ENCODE measurements around the gene MLIP.

MLIP gene

DNA sequence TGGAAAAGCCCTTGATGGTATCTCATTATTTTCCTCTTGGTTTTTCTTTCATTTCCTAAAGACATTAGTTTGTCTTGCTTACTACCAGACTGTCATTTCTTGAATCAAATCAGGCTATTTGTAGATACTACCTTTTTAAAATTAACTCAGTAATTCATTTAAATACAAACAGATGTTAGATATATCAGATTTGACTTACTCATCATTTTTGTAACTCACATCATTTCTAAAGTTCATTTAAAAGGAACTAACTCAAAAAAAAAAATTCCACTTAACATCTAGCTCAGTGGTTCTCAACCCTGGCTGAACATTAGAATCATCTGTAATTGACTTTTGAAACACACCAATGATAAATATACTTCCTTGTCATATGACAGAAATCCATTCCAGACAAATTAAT is 148.8 kb downstream of the MLIP start:
- DNase-seq (ENCODE audit: low read depth in 2 of 2), result no peak
- no peak overlapping the region for H3K4me3 ChIP-seq (replicated peaks in 1 of 2; ENCODE audit: low read depth in 2 of 2, low read length in 2 of 2)
- TF ChIP-seq, protein P1, sequence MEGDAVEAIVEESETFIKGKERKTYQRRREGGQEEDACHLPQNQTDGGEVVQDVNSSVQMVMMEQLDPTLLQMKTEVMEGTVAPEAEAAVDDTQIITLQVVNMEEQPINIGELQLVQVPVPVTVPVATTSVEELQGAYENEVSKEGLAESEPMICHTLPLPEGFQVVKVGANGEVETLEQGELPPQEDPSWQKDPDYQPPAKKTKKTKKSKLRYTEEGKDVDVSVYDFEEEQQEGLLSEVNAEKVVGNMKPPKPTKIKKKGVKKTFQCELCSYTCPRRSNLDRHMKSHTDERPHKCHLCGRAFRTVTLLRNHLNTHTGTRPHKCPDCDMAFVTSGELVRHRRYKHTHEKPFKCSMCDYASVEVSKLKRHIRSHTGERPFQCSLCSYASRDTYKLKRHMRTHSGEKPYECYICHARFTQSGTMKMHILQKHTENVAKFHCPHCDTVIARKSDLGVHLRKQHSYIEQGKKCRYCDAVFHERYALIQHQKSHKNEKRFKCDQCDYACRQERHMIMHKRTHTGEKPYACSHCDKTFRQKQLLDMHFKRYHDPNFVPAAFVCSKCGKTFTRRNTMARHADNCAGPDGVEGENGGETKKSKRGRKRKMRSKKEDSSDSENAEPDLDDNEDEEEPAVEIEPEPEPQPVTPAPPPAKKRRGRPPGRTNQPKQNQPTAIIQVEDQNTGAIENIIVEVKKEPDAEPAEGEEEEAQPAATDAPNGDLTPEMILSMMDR (IDR thresholded peaks at IDR 0.05; ENCODE audit: low read depth, low read length), result no peak

DNA sequence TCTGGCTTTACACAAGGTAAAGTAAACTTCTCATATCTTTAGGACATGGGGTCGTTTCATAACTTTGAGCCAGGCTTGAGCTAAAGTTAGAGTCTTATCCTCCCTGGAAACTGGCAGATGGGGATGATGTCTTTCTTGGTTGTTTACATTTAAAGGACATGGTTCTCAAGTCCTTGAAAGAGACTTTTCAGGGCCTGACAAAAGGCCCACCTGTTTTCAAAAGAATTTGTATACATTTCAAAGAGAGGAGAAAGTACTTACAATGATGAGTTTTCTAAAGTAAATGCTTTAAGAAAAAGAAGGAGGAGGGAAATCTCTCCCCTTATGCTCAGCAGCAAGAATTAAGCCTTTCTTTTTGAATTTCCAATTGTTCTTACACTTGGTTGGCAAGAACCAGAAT is 151.3 kb downstream of the MLIP start:
- no peak overlapping the region for H3K4me3 ChIP-seq (replicated peaks in 1 of 2; ENCODE audit: low read depth in 2 of 2, low read length in 2 of 2)
- TF ChIP-seq, protein P1 (IDR thresholded peaks at IDR 0.05; ENCODE audit: low read depth, low read length), result no peak

DNA sequence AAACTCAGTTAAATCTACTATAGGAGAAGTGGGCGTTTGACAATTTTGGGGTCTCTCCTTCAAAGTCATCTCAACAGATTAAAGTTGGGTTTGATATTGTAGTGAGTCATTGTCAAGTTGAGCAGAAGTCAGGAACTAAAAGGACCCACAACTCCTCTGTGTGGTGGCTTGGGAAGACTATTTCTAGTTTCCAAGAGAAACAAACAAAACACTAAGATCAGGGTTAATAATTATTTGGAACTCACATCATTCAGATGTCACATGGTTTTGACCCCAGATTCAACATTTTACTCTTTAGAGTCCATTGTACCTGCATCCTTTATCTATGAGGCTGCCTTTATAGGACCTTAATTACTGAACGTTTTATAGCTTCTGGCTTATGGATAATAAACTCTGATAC is 151.7 kb downstream of the MLIP start:
- TF ChIP-seq, protein P1 (IDR thresholded peaks at IDR 0.05; ENCODE audit: low read depth, low read length), result no peak
- no peak overlapping the region for H3K4me3 ChIP-seq (replicated peaks in 1 of 2; ENCODE audit: low read depth in 2 of 2, low read length in 2 of 2)
- DNase-seq (ENCODE audit: low read depth in 2 of 2), result no peak

More for the DNA sequence above, 151.3 kb downstream of the MLIP start:
- DNase-seq (ENCODE audit: low read depth in 2 of 2), result no peak

DNA sequence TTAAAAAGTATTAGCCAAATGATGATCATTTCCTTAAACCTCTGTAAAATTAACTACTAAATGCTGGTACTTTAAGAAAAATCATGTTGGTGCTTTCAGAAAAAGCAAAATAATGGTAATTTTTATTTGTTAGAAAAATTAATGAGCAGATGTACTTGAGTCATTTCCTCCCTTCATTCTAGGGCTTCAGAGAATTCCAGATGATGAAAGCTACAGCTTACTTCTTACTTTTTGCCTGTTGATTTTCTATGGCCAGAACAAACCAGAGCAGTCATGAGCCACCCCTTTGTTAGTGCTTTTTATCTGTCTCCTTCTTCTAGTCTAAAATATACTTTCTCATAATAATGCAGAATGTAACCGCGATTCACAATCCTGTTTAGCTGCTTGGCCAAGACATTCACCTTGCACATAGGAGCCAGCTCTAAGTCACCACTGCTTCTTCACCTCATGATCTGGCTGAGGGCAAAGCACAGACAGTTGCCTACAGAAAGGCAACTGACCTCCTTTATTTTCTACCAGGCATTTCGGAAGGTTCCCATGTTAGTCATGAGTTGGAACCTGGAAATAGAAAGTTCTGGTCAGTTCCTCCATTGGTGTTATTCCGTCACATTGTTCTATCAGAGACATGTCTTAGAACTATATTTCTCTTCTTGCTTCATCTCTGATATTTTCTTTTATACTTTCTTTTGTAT is 153.5 kb downstream of the MLIP start:
- no peak overlapping the region for H3K4me3 ChIP-seq (replicated peaks in 1 of 2; ENCODE audit: low read depth in 2 of 2, low read length in 2 of 2)
- TF ChIP-seq, protein P1 (IDR thresholded peaks at IDR 0.05; ENCODE audit: low read depth, low read length), result no peak
- peak in 1 of 2 donors; percentile 18 for DNase-seq (ENCODE audit: low read depth in 2 of 2)

DNA sequence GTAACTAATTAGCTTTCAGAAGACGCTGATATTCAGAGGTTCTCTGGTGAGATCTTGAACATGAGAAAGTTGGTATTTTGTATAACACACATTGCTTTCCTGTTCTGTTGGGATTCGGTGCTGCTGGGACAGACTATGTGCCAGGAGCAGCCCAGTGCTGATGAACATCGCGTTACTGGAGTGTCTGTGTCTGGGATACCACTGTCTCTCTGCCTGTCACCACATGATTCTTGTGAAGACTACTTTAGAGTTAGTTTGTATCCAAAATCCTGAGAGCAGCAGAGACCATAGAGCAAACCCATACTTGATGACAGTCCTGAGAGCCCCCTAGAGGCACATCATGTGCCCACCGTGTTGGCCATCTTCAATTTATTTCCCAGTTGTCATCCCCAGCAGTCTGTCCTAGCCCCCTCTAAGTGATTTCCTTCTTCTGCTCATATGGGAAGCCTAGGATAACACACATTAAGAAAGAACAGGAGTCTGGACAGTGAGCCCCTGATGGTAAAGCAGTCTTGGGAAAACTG is 155.2 kb downstream of the MLIP start:
- no peak overlapping the region for H3K4me3 ChIP-seq (replicated peaks in 1 of 2; ENCODE audit: low read depth in 2 of 2, low read length in 2 of 2)
- DNase-seq (ENCODE audit: low read depth in 2 of 2), result no peak
- TF ChIP-seq, protein P1 (IDR thresholded peaks at IDR 0.05; ENCODE audit: low read depth, low read length), result no peak

DNA sequence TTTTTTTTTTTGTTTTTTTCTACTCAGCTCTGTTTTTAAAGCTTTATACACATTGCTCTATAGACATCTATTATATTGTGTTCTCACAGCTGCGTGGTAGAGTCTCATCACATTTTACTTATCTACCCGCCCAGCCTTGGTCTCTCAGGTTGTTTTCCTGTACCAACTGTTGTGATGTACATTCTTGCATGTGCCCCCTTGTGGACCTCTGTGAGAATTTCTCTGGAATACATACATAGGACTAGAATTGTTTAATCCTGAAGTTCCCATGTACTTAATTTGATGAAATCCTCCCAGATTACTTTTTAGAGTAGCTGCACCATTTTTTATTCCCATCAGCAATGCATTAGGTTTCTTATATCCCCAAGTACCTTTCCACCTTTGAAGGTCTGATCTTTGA is 156.6 kb downstream of the MLIP start:
- no peak overlapping the region for H3K4me3 ChIP-seq (replicated peaks in 1 of 2; ENCODE audit: low read depth in 2 of 2, low read length in 2 of 2)
- DNase-seq (ENCODE audit: low read depth in 2 of 2), result peak; percentile 71 to 76
- TF ChIP-seq, protein P1 (IDR thresholded peaks at IDR 0.05; ENCODE audit: low read depth, low read length), result peak; percentile 53

Measured in cardiac fibroblast (primary cell).